H1 (cell line): ENCODE results near the gene SHROOM2. TPM values are rescaled to one million over a fixed set of nuclear protein-coding genes. Genes with fewer than 3 reads are reported as not detected.

Source experiments
- CHD2 ChIP-seq: IDR thresholded peaks from 2 replicates; pipeline ENCODE4 v1.6.1; 2012; ENCODE audit warnings: low read length, improper control_type of control experiment
- NANOG ChIP-seq: IDR thresholded peaks from 2 replicates; pipeline ENCODE4 v1.6.1; 2011; ENCODE audit warnings: low read length, low read depth, mild to moderate bottlenecking, inconsistent platforms; ENCODE audit not compliant: insufficient read depth, poor library complexity, severe bottlenecking
- RNF2 ChIP-seq: fragments of 200-900, 300-1000 bp; sonication (generic); IDR thresholded peaks from 2 replicates; pipeline ENCODE4 v1.7.1; 2016; ENCODE audit warnings: borderline replicate concordance, low read depth, mild to moderate bottlenecking, antibody characterized with exemption, low read length; ENCODE audit not compliant: poor library complexity, severe bottlenecking; ENCODE audit errors: missing control alignments
- YY1 ChIP-seq: IDR thresholded peaks from 2 replicates; pipeline ENCODE4 v1.6.1; 2011; ENCODE audit warnings: low read depth, mild to moderate bottlenecking, low read length
- polyA plus RNA-seq, 7 experiments: library from polyadenylated mRNA; depleted of rRNA in 3 of 7; stranded (reverse) in 5 of 7; unstranded in 2 of 7; fragments of >200 nt in 5 of 7; fragments of 200-250 nt in 2 of 7; gene quantifications; 1 replicate in 5 of 7; 2 replicates in 1 of 7; 4 replicates in 1 of 7; pipeline versions ENCODE4 v1.2.1 to v1.2.3, GENCODE V29; 2011 to 2013; ENCODE audit warnings: missing spikeins in 2 of 7, mixed read lengths in 2 of 7
- total RNA-seq: library from RNA; stranded (reverse); fragmentation: NEBNext Ultra II Directional; extraction: Animal tissue kit (Norgen Biotek cat#: 25700); gene quantifications from 2 replicates; pipeline ENCODE4 v1.2.1, GENCODE V29; 2021

Gene SHROOM2
- total and polyA plus RNA-seq, 2 of the 8 experiments (the other 6 are each of a cell fraction or from before 2014, with no cell fraction given): 3.4 to 14.2 TPM

- TF ChIP-seq NANOG (no peak), YY1 (no peak), CHD2 (no peak), RNF2 (no peak)
Measured at GRCh38 chrX:9947131-9947794, 161.0 kb downstream of the SHROOM2 start (continued).
